ENCODE data around the gene LBX2. TPM values are rescaled to one million over a fixed set of nuclear protein-coding genes. Genes with fewer than 3 reads are reported as not detected.
"Not testable (repeated sequence)": the region's sequence is repeated elsewhere in the genome, so short reads cannot be mapped to it uniquely, and the experiment has no call there.

LBX2 gene
- total RNA-seq, 1 donor: 5.4 TPM

- Histone ChIP-seq H3K79me2 (ENCODE audit: insufficient read depth, low read length) (peaks cover 35% of the 10 kb centered on the region), H3K36me3 (ENCODE audit: insufficient read depth, low read length) (peaks cover 27% of the 10 kb centered on the region), H3K9me3 (ENCODE audit: low read depth, low read length) (no peaks in the 10 kb centered on the region), H3K4me1 (ENCODE audit: insufficient read depth, low read length) (peaks cover 15% of the 10 kb centered on the region), H3K27me3 (ENCODE audit: insufficient read depth, low read length) (no peaks in the 10 kb centered on the region), H4K20me1 (ENCODE audit: insufficient read depth, low read length) (peaks cover 5% of the 10 kb centered on the region), H3K4me2 (ENCODE audit: insufficient read depth, low read length) (peak overlapping the region; percentile 98), H2AFZ (ENCODE audit: low read length) (peak overlapping the region; percentile 59), H3K27ac (ENCODE audit: low read depth, low read length) (peak overlapping the region; percentile 82), H3K4me3 (ENCODE audit: insufficient read depth, low read length) (peak overlapping the region; percentile 94)
- DNase-seq (ENCODE audit: insufficient read length, low spot score, missing footprints): peak; percentile 70
- TF ChIP-seq, protein P1, sequence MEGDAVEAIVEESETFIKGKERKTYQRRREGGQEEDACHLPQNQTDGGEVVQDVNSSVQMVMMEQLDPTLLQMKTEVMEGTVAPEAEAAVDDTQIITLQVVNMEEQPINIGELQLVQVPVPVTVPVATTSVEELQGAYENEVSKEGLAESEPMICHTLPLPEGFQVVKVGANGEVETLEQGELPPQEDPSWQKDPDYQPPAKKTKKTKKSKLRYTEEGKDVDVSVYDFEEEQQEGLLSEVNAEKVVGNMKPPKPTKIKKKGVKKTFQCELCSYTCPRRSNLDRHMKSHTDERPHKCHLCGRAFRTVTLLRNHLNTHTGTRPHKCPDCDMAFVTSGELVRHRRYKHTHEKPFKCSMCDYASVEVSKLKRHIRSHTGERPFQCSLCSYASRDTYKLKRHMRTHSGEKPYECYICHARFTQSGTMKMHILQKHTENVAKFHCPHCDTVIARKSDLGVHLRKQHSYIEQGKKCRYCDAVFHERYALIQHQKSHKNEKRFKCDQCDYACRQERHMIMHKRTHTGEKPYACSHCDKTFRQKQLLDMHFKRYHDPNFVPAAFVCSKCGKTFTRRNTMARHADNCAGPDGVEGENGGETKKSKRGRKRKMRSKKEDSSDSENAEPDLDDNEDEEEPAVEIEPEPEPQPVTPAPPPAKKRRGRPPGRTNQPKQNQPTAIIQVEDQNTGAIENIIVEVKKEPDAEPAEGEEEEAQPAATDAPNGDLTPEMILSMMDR (IDR thresholded peaks at IDR 0.05; ENCODE audit: extremely low read depth, low read depth, low read length): no peak
These were observed 35.0 kb downstream of the LBX2 start for GRCh38 chr2:74464406-74464805.

DNA sequence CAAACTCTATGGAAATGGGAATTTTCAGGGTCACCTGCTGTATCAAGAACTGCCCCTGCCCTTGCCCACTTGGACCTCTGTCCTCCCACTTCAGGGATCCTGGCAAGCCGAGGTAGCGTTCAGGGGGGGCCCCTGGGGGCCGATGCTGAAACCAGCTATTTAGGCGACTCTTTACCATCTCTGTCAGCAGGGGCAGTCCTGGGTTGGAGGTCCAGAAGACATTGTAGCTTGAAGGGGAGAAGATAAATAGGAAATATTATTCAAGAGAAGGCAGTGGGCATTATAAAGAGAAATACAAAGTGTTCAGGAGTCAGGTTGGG lies 36.7 kb downstream of the LBX2 start:
- Histone ChIP-seq H3K79me2 (ENCODE audit: insufficient read depth, low read length) (peaks cover 43% of the 10 kb centered on the region), H3K36me3 (ENCODE audit: insufficient read depth, low read length) (peaks cover 27% of the 10 kb centered on the region)

DNA sequence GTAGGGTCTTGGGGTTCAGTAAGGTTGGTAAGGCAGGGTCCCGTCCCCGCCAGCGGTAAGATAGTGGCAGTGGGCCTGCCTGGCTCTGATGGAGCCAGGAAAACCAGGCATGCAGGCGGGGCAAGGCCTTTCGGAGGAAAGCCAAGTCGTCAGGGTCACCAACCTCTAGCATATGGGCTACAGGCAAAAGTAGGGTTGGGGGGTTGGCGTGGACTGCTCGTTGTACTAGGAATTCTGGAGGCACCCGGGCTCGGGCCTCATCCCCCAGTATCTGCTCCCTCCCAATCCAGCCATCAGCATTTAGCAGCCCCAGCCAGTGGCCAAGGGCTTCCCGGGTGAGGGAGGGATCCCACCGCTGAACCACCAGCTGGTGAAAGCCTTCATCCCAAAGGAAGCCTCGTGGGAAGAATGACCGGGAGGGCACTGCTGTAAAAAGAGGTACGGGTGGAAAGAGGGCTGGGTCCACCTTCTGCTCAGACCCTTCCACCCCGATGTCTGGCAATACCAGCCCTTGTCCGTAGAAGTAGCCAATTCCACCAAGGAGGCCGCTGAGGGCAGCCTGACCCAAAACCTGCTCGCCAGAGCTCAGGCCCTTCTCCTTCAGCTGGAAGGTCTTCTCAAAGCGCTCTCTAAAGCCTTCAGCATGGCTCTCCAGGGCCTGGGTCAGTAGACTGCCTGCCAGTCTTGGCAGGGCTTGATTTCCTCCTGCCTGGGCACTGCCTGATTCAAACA lies 37.2 kb downstream of the LBX2 start:
- TF ChIP-seq, protein P1 (IDR thresholded peaks at IDR 0.05; ENCODE audit: extremely low read depth, low read depth, low read length): no peak
- no peak overlapping the region for H3K4me3 ChIP-seq (ENCODE audit: insufficient read depth, low read length)
- H3K79me2 ChIP-seq (ENCODE audit: insufficient read depth, low read length): peaks cover 43% of the 10 kb centered on the region

More for the DNA sequence above, 36.7 kb downstream of the LBX2 start:
- peaks cover 5% of the 10 kb centered on the region for H4K20me1 ChIP-seq (ENCODE audit: insufficient read depth, low read length)
- H3K27me3 ChIP-seq (ENCODE audit: insufficient read depth, low read length): no peaks in the 10 kb centered on the region
- TF ChIP-seq, protein P1 (IDR thresholded peaks at IDR 0.05; ENCODE audit: extremely low read depth, low read depth, low read length): no peak
- H3K4me2 ChIP-seq (ENCODE audit: insufficient read depth, low read length): no peak overlapping the region
- peaks cover 17% of the 10 kb centered on the region for H3K4me1 ChIP-seq (ENCODE audit: insufficient read depth, low read length)
- no peaks in the 10 kb centered on the region for H3K9me3 ChIP-seq (ENCODE audit: low read depth, low read length)
- no peak overlapping the region for H3K27ac ChIP-seq (ENCODE audit: low read depth, low read length)
- DNase-seq (ENCODE audit: insufficient read length, low spot score, missing footprints): no peak
- H3K4me3 ChIP-seq (ENCODE audit: insufficient read depth, low read length): no peak overlapping the region
- no peak overlapping the region for H2AFZ ChIP-seq (ENCODE audit: low read length)

GRCh38 chr2:74461187-74462053 lies 38.0 kb downstream of the LBX2 start:
- DNase-seq (ENCODE audit: insufficient read length, low spot score, missing footprints): peak; percentile 47
- no peak overlapping the region for H3K27ac ChIP-seq (ENCODE audit: low read depth, low read length)
- peaks cover 24% of the 10 kb centered on the region for H3K4me1 ChIP-seq (ENCODE audit: insufficient read depth, low read length)
- TF ChIP-seq, protein P1 (IDR thresholded peaks at IDR 0.05; ENCODE audit: extremely low read depth, low read depth, low read length): peak; percentile 16
- peaks cover 27% of the 10 kb centered on the region for H3K36me3 ChIP-seq (ENCODE audit: insufficient read depth, low read length)
- no peak overlapping the region for H3K4me3 ChIP-seq (ENCODE audit: insufficient read depth, low read length)
- H3K27me3 ChIP-seq (ENCODE audit: insufficient read depth, low read length): no peaks in the 10 kb centered on the region
- no peak overlapping the region for H2AFZ ChIP-seq (ENCODE audit: low read length)
- no peaks in the 10 kb centered on the region for H3K9me3 ChIP-seq (ENCODE audit: low read depth, low read length)
- H3K79me2 ChIP-seq (ENCODE audit: insufficient read depth, low read length): peaks cover 46% of the 10 kb centered on the region
- no peak overlapping the region for H3K4me2 ChIP-seq (ENCODE audit: insufficient read depth, low read length)
- H4K20me1 ChIP-seq (ENCODE audit: insufficient read depth, low read length): peaks cover 5% of the 10 kb centered on the region

More for the DNA sequence above, 37.2 kb downstream of the LBX2 start:
- Histone ChIP-seq H3K36me3 (ENCODE audit: insufficient read depth, low read length) (peaks cover 27% of the 10 kb centered on the region), H3K9me3 (ENCODE audit: low read depth, low read length) (no peaks in the 10 kb centered on the region), H2AFZ (ENCODE audit: low read length) (no peak overlapping the region), H3K27ac (ENCODE audit: low read depth, low read length) (no peak overlapping the region), H4K20me1 (ENCODE audit: insufficient read depth, low read length) (peaks cover 5% of the 10 kb centered on the region), H3K4me1 (ENCODE audit: insufficient read depth, low read length) (peaks cover 17% of the 10 kb centered on the region), H3K27me3 (ENCODE audit: insufficient read depth, low read length) (no peaks in the 10 kb centered on the region), H3K4me2 (ENCODE audit: insufficient read depth, low read length) (no peak overlapping the region)
- no peak for DNase-seq (ENCODE audit: insufficient read length, low spot score, missing footprints)

GRCh38 chr2:74460187-74460586 lies 39.2 kb downstream of the LBX2 start:
- H3K79me2 ChIP-seq (ENCODE audit: insufficient read depth, low read length): peaks cover 49% of the 10 kb centered on the region
- H3K4me2 ChIP-seq (ENCODE audit: insufficient read depth, low read length); H3K27ac ChIP-seq (ENCODE audit: low read depth, low read length); H3K9me3 ChIP-seq (ENCODE audit: low read depth, low read length); H4K20me1 ChIP-seq (ENCODE audit: insufficient read depth, low read length); H2AFZ ChIP-seq (ENCODE audit: low read length); H3K4me3 ChIP-seq (ENCODE audit: insufficient read depth, low read length); DNase-seq (ENCODE audit: insufficient read length, low spot score, missing footprints); H3K27me3 ChIP-seq (ENCODE audit: insufficient read depth, low read length): not testable (repeated sequence)
- peaks cover 27% of the 10 kb centered on the region for H3K36me3 ChIP-seq (ENCODE audit: insufficient read depth, low read length)
- H3K4me1 ChIP-seq (ENCODE audit: insufficient read depth, low read length): peaks cover 35% of the 10 kb centered on the region

All from osteoblast (primary cell).